ENCODE results near the gene DUS1L.

The DUS1L gene

DNA sequence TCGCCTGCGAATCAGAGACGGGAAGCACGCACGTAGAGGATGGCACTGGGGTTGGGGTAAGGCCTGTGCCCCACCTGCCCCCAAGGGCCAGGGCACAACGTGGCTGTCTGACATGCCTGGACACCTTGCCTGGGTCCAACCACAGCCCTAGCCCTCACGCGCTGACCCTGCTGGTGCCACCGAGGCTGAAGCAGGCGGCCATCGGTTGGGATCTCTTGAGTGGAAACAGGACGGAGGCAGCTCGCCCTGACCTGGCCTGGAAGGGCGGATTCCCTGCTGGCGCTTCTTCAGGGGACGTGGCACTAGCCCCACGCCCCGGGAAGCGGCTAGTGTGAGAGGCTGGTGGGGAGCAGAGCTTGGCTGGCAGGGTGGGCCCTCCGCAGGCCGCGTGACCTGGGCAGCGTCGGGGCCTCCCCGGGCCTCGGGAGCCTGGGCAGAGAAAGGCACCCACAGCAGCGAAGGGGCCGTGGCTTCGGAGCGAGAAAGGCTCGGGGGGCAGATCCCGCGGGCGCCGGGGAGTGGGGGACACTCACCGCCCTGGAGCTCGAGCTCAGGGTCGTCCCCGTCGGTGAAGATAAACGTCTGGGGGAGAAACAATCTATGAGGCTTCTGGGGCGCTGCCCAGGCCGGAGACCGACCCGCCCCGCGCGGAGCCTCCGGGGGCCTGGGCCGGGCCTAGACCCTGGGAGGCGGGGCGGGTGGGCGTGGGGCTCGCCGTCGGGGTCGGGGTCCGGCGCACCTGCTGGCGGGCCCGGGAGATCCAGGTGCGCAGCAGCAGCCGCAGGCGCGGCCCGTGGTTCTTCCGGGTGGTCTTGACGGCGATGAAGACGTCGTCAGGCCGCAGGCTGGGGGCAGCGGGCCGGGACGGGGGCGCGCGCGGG is 14.6 kb downstream of the DUS1L start:
- Histone ChIP-seq H3K36me3 (ENCODE audit: insufficient read depth, low read length) (peaks cover 55% of the 10 kb centered on the region), H3K27me3 (ENCODE audit: insufficient read depth, low read length, poor library complexity) (no peaks in the 10 kb centered on the region), H3K9me3 (ENCODE audit: insufficient read depth, low read length, severe bottlenecking) (no peaks in the 10 kb centered on the region), H3K79me2 (ENCODE audit: insufficient read depth, low read length) (peaks cover 40% of the 10 kb centered on the region), H2AFZ (ENCODE audit: low read depth, low read length) (peak overlapping the region; percentile 56), H3K4me3 (ENCODE audit: low read depth in 1 of 2, low read length in 2 of 2) (peak overlapping the region; percentile 73 to 99), H3K4me2 (ENCODE audit: insufficient read depth, low read length) (peak overlapping the region; percentile 98), H3K9ac (ENCODE audit: low read depth, low read length) (peak overlapping the region; percentile 88), H3K4me1 (ENCODE audit: insufficient read depth, low read length) (peaks cover 49% of the 10 kb centered on the region), H4K20me1 (ENCODE audit: insufficient read depth, low read length) (peaks cover 31% of the 10 kb centered on the region), H3K27ac (ENCODE audit: low read length) (peak overlapping the region; percentile 62)
- TF ChIP-seq, protein P1, sequence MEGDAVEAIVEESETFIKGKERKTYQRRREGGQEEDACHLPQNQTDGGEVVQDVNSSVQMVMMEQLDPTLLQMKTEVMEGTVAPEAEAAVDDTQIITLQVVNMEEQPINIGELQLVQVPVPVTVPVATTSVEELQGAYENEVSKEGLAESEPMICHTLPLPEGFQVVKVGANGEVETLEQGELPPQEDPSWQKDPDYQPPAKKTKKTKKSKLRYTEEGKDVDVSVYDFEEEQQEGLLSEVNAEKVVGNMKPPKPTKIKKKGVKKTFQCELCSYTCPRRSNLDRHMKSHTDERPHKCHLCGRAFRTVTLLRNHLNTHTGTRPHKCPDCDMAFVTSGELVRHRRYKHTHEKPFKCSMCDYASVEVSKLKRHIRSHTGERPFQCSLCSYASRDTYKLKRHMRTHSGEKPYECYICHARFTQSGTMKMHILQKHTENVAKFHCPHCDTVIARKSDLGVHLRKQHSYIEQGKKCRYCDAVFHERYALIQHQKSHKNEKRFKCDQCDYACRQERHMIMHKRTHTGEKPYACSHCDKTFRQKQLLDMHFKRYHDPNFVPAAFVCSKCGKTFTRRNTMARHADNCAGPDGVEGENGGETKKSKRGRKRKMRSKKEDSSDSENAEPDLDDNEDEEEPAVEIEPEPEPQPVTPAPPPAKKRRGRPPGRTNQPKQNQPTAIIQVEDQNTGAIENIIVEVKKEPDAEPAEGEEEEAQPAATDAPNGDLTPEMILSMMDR (IDR thresholded peaks at IDR 0.05; ENCODE audit: borderline replicate concordance, extremely low read depth, low read length, poor library complexity, severe bottlenecking), result no peak
- no peak for TF ChIP-seq EZH2 (IDR thresholded peaks at IDR 0.05; ENCODE audit: borderline replicate concordance, low read depth, low read length, severe bottlenecking)
- DNase-seq (peak; percentile 8), ATAC-seq (ENCODE audit: insufficient read depth, low read depth) (peak; percentile 8; the same call in 2 of the 3 replicates)

DNA sequence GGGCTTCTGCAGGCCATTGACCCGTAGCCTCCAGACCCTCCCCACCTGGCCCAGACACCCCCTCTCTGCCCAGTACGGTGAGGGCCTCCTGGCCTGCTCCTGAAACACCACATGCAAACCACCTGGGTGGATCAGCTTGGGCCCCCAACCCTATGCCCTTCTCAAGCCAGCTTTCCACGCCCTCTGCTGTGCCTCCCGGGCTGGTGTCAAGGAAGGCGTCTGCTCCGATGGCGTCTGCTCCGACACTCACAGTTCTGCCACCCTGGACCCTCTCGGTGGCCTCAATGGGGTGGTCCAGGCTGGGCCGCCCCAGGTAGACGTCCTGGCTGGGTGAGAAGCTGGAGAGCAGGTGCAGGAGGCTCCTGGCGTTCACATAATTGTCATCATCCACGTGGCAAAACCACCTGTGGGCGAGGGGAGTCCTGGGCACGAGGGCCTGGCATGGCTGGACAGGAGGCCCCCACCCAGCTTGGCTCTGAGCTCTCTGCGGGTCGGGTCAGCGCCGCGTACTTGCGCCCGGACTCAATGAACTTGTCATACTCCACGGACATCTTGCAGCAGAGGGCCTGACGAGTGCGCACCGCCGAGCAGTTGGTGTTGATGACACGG is 15.3 kb downstream of the DUS1L start:
- Histone ChIP-seq H3K9me3 (ENCODE audit: insufficient read depth, low read length, severe bottlenecking) (no peaks in the 10 kb centered on the region), H3K79me2 (ENCODE audit: insufficient read depth, low read length) (peaks cover 39% of the 10 kb centered on the region), H3K9ac (ENCODE audit: low read depth, low read length) (peak overlapping the region; percentile 88), H3K36me3 (ENCODE audit: insufficient read depth, low read length) (peaks cover 49% of the 10 kb centered on the region), H3K4me2 (ENCODE audit: insufficient read depth, low read length) (peak overlapping the region; percentile 98), H3K27ac (ENCODE audit: low read length) (no peak overlapping the region), H3K27me3 (ENCODE audit: insufficient read depth, low read length, poor library complexity) (no peaks in the 10 kb centered on the region), H3K4me3 (ENCODE audit: low read depth in 1 of 2, low read length in 2 of 2) (peak overlapping the region in 1 of 2 experiments; percentile 99; a peak in 3 of 4 replicates), H3K4me1 (ENCODE audit: insufficient read depth, low read length) (peaks cover 48% of the 10 kb centered on the region), H4K20me1 (ENCODE audit: insufficient read depth, low read length) (peaks cover 25% of the 10 kb centered on the region), H2AFZ (ENCODE audit: low read depth, low read length) (no peak overlapping the region)
- peak; percentile 6 for DNase-seq
- no peak for TF ChIP-seq EZH2 (IDR thresholded peaks at IDR 0.05; ENCODE audit: borderline replicate concordance, low read depth, low read length, severe bottlenecking)
- TF ChIP-seq, protein P1 (IDR thresholded peaks at IDR 0.05; ENCODE audit: borderline replicate concordance, extremely low read depth, low read length, poor library complexity, severe bottlenecking), result no peak
- no peak for ATAC-seq (ENCODE audit: insufficient read depth, low read depth)

DNA sequence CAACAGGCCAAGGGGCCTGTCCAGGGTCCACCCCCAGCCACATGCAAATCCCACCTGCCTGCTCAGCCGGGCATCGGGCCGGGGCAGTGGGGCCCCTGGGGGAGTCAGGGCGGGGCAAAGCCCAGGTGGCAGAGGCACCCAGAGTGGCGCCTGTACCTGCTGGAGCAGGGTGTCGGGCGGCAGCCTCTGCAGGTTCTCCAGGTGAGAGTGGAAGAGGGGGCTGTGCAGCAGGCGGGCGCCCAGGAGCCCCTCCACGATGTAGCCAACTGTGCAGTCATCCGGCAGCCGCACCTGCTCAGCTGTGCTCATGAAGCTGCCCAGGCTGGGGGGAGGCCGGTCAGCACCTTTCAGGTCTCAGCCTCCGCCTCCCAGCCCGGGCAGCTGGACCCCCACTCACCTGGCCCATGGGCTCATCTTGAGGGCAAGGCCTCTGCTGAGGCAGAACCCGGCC is 16.1 kb downstream of the DUS1L start:
- Histone ChIP-seq H3K79me2 (ENCODE audit: insufficient read depth, low read length) (peaks cover 34% of the 10 kb centered on the region), H3K4me1 (ENCODE audit: insufficient read depth, low read length) (peaks cover 42% of the 10 kb centered on the region), H3K36me3 (ENCODE audit: insufficient read depth, low read length) (peaks cover 41% of the 10 kb centered on the region), H4K20me1 (ENCODE audit: insufficient read depth, low read length) (peaks cover 21% of the 10 kb centered on the region), H3K27me3 (ENCODE audit: insufficient read depth, low read length, poor library complexity) (no peaks in the 10 kb centered on the region), H3K9ac (ENCODE audit: low read depth, low read length) (no peak overlapping the region), H2AFZ (ENCODE audit: low read depth, low read length) (no peak overlapping the region), H3K4me2 (ENCODE audit: insufficient read depth, low read length) (peak overlapping the region; percentile 98; the same call in 1 of the 2 replicates), H3K9me3 (ENCODE audit: insufficient read depth, low read length, severe bottlenecking) (no peaks in the 10 kb centered on the region), H3K27ac (ENCODE audit: low read length) (no peak overlapping the region), H3K4me3 (ENCODE audit: low read depth in 1 of 2, low read length in 2 of 2) (no peak overlapping the region)
- TF ChIP-seq, protein P1 (IDR thresholded peaks at IDR 0.05; ENCODE audit: borderline replicate concordance, extremely low read depth, low read length, poor library complexity, severe bottlenecking), result no peak
- no peak for TF ChIP-seq EZH2 (IDR thresholded peaks at IDR 0.05; ENCODE audit: borderline replicate concordance, low read depth, low read length, severe bottlenecking)
- no peak for ATAC-seq (ENCODE audit: insufficient read depth, low read depth)
- no peak for DNase-seq

All from DND-41 (cell line).